Upper lobe of left lung (tissue), 6 donors: ENCODE data around the gene WLS. TPM values are rescaled to one million over a fixed set of nuclear protein-coding genes. Genes with fewer than 3 reads are reported as not detected.

Experiments used
- ATAC-seq, 2 donors: fragments of 200-7000 bp; cut with Tn5 transposase; one replicate each; pipeline ENCODE4 v1.9.1; 2022; ENCODE audit warnings: mild to moderate bottlenecking in 2 of 2, moderate library complexity in 2 of 2; ENCODE audit not compliant: low FRiP score in 2 of 2
- DNase-seq, 2 donors: peaks; one replicate each; pipeline ENCODE4 v3.0.0-alpha.2; 2019 to 2020
- H3K27ac ChIP-seq, 4 donors: fragments of 200-600 bp; sonication (generic); one replicate each; pipeline ENCODE4 v1.5.1; 2016 to 2019
- H3K27me3 ChIP-seq, 4 donors: fragments of 200-600 bp; sonication (generic); one replicate each; pipeline ENCODE4 v1.5.1; 2017 to 2019
- H3K36me3 ChIP-seq, 4 donors: fragments of 200-600 bp; sonication (generic); one replicate each; pipeline ENCODE4 v1.5.1; 2016 to 2019
- H3K4me1 ChIP-seq, 4 donors: fragments of 200-600 bp; sonication (generic); one replicate each; pipeline ENCODE4 v1.5.1; 2018 to 2019
- H3K4me3 ChIP-seq, 4 donors: fragments of 200-600 bp; sonication (generic); one replicate each; pipeline ENCODE4 v1.5.1; 2017 to 2019; ENCODE audit warnings: mild to moderate bottlenecking in 2 of 4, moderate library complexity in 1 of 4
- H3K9me3 ChIP-seq, 4 donors: fragments of 200-600 bp; sonication (generic); one replicate each; pipeline ENCODE4 v1.5.1; 2018 to 2019
- EP300 ChIP-seq, 4 donors: sonication (generic); formaldehyde crosslinking; IDR thresholded peaks; one replicate each; pipeline ENCODE4 v1.5.1; 2017; ENCODE audit warnings: antibody characterized with exemption in 4 of 4, control low read depth in 2 of 4
- POLR2A ChIP-seq, 4 donors: fragments of 450-650 bp; IDR thresholded peaks; one replicate each; pipeline ENCODE4 v1.5.1; 2016 to 2017; ENCODE audit warnings: antibody characterized with exemption in 4 of 4, mild to moderate bottlenecking in 2 of 4
- POLR2AphosphoS5 ChIP-seq, 2 donors: sonication (generic); formaldehyde crosslinking; IDR thresholded peaks; one replicate each; pipeline ENCODE4 v1.5.1; 2017; ENCODE audit warnings: antibody characterized with exemption in 2 of 2
- WGBS, 2 donors: methylation state at CpG; one replicate each; pipeline ENCODE4 v1.1.5; 2017 to 2018; 5-methylcytosine and 5-hydroxymethylcytosine counted together
- total RNA-seq, 6 donors: library from RNA; depleted of rRNA in 4 of 6; stranded (reverse); fragments of >200 nt in 4 of 6; gene quantifications; one replicate each; pipeline versions ENCODE4 v1.1.0 to v1.2.1, GENCODE V29; 2016 to 2021
- TF ChIP-seq, protein P1 (sequence below), 6 experiments: fragments of 450-650 bp in 4 of 6; fragments of 200-600 bp in 2 of 6; sonication (generic) in 2 of 6; IDR thresholded peaks; one replicate each; pipeline ENCODE4 v1.5.1; 2016 to 2019; ENCODE audit warnings: antibody characterized with exemption in 6 of 6
- donor health status: DM: no; HTN: no; CAD: no; lungs with moderate emphysema.
- donor health status: DM: no; HTN: yes; CAD: no; lungs with severe emphysema.

Gene WLS
- total RNA-seq, 6 donors from 2014 or later: 33.5 to 113 (median 61.3) TPM

DNA sequence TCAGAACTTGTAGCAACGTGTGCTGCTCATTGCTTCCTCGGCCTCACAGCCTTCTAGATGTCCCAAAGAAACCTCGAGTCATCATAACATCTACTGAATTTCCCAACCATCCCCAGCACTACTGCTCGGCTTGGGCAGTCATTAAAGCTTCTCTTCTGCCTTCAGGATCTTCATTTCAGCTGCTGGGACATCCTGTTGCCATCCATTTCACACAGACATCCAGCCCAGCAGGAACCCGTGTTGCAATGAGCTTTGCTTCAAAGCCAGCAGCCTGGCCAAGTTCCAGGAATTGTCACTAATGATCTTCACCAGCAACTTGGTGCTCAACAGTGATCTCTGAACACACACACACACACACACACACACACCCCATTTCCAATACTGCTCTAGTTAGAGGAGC, 18.5 kb downstream of the WLS start:
- Histone ChIP-seq H3K27ac (peak overlapping the region; percentile 6 to 50 (median 24)), H3K4me1 (peaks cover 0 to 27% (median 15%) of the 10 kb centered on the region in 4 donors)
- WGBS, 2 donors: 51 to 53% methylated on average over 5 of the region's 5 CpGs

DNA sequence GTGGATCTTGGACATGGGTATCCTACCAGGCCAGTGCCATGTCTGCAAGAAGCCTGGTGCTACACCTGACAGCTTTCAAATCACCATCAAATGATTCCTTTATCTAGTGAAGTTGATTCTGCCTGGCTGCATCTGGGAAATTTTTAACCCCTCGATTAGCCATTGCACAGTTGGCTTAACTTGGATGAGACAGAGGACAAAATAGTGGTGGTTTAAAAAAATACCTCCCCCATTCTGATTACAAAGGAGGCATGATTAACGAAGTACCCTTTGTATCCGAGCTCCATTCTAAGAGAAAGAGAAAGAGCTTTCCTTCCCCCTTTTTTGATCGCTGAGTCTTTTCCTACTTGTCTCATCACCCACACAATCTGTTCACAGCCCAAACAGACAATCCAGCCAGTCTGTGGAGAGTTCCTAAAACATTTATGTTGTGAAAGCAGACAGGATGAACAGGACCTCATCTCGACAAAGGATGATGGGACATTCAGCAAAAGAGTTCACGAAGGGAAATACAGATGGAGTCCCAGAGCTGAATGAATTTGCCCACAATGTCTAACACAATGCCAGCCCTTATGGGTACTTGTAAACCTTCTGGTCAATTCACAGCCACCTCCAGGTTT, 20.5 kb downstream of the WLS start:
- no peaks in the 10 kb centered on the region for H3K36me3 ChIP-seq
- H3K4me1 ChIP-seq: peaks cover 0 to 29% (median 16%) of the 10 kb centered on the region in 4 donors
- no peaks in the 10 kb centered on the region for H3K9me3 ChIP-seq
- 90 to 91% methylated on average over 6 of the region's 6 CpGs for WGBS, 2 donors
- H3K4me3 ChIP-seq: no peak overlapping the region
- no peak overlapping the region for H3K27ac ChIP-seq
- no peak for ATAC-seq
- DNase-seq: no peak
- TF ChIP-seq POLR2AphosphoS5 (IDR thresholded peaks at IDR 0.05) (no peak), POLR2A (IDR thresholded peaks at IDR 0.05) (no peak), EP300 (IDR thresholded peaks at IDR 0.05) (no peak)
- TF ChIP-seq, protein P1, sequence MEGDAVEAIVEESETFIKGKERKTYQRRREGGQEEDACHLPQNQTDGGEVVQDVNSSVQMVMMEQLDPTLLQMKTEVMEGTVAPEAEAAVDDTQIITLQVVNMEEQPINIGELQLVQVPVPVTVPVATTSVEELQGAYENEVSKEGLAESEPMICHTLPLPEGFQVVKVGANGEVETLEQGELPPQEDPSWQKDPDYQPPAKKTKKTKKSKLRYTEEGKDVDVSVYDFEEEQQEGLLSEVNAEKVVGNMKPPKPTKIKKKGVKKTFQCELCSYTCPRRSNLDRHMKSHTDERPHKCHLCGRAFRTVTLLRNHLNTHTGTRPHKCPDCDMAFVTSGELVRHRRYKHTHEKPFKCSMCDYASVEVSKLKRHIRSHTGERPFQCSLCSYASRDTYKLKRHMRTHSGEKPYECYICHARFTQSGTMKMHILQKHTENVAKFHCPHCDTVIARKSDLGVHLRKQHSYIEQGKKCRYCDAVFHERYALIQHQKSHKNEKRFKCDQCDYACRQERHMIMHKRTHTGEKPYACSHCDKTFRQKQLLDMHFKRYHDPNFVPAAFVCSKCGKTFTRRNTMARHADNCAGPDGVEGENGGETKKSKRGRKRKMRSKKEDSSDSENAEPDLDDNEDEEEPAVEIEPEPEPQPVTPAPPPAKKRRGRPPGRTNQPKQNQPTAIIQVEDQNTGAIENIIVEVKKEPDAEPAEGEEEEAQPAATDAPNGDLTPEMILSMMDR (IDR thresholded peaks at IDR 0.05): no peak
- H3K27me3 ChIP-seq: no peaks in the 10 kb centered on the region

More for the DNA sequence above, 18.5 kb downstream of the WLS start:
- no peaks in the 10 kb centered on the region for H3K9me3 ChIP-seq
- no peak overlapping the region for H3K4me3 ChIP-seq
- TF ChIP-seq POLR2AphosphoS5 (IDR thresholded peaks at IDR 0.05) (peak; percentile 31 to 49), POLR2A (IDR thresholded peaks at IDR 0.05) (no peak)
- TF ChIP-seq, protein P1 (IDR thresholded peaks at IDR 0.05): no peak
- no peaks in the 10 kb centered on the region for H3K36me3 ChIP-seq
- no peaks in the 10 kb centered on the region for H3K27me3 ChIP-seq
- DNase-seq (peak in 1 of 2 donors; percentile 42), ATAC-seq (peak in 1 of 2 donors; percentile 78)

DNA sequence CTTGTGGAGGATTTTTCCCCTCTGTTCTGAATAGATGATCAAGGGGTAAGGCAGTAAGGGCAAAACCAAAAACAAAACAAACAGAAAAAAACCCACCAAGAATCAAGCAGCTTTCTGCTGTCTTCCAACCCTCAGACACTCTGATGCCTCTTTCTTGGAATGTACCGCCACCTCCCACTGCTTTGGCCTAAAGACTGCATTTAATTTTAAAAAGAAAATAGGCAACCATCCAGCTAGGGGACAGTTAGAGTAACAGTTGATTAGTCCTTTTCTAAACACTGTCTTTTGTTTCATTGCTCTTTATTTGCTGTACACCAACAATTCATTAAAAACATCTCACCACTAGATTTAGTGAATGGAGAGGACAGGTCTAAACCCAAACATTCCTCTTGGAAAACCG, 21.5 kb downstream of the WLS start:
- no peaks in the 10 kb centered on the region for H3K27me3 ChIP-seq
- H3K9me3 ChIP-seq: no peaks in the 10 kb centered on the region
- peaks cover 0 to 29% (median 18%) of the 10 kb centered on the region in 4 donors for H3K4me1 ChIP-seq
- H3K36me3 ChIP-seq: no peaks in the 10 kb centered on the region
- TF ChIP-seq, protein P1 (IDR thresholded peaks at IDR 0.05): no peak
- TF ChIP-seq POLR2AphosphoS5 (IDR thresholded peaks at IDR 0.05): no peak
- no peak for TF ChIP-seq POLR2A (IDR thresholded peaks at IDR 0.05)
- no peak for TF ChIP-seq EP300 (IDR thresholded peaks at IDR 0.05)
- H3K27ac ChIP-seq: no peak overlapping the region
- ATAC-seq: no peak
- no peak overlapping the region for H3K4me3 ChIP-seq
- DNase-seq: no peak
- WGBS, 2 donors: 78 to 84% methylated on average over 2 of the region's 2 CpGs

DNA sequence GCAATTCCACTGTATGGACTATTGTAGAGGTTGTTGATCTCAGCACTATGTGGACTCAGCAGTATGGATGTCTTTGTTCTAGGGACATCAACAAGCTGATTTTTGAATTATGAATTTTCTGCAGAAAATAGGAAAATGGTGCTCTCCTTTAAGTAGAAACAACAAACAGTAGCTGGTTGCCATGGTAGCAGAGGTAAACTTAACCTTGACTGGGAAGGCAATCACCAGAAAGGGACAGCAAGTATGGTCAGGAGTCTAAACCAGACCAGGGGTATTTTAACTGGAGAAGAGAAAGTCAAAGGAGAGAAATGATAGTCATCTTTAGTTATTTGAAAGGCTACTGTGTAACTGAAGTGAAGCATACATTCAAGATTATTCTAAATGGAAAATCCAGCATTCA, 22.3 kb downstream of the WLS start:
- ATAC-seq: no peak
- no peak overlapping the region for H3K27ac ChIP-seq
- H3K4me1 ChIP-seq: peaks cover 3 to 29% (median 19%) of the 10 kb centered on the region in 4 donors

DNA sequence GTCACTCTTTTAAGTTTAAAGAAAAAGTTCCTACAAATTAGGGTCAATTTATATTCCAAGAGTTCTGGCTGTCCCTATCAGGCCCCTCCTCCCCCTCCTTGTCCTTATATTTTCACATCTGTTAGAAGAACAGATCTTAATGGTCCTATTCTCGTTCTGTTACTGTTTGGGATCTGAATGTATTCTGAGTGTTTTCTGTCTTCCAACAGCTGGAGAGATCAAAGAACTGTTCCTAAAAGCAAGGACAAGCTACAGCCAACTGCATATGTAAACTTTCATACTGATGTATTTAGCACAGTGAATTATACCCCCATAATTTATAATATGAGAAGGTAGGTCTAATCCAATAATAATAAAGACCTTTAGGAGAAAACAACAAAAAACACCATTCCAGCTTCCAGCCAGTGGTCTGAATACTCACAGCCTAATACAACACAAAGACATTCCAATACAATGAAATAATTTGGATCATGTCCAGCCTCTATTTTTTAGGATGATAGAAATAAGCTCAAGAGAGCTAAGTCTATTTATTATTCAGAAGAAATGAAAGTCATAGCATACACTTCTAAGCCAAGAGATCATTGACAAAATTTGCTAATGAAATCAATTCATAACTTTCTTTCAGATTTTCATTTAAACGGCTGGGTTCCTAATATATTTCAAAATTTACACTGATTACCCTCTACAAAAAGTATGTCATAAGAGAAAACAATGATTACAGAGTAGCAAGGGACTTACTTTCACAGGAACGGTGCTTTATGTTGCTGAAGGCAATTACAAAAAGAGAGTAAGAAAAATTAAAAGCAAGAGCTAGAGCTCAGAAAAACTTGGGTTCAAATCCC, 25.3 kb downstream of the WLS start:
- no peaks in the 10 kb centered on the region for H3K27me3 ChIP-seq
- WGBS, 2 donors: 46 to 52% methylated on average over 3 of the region's 3 CpGs
- H3K36me3 ChIP-seq: no peaks in the 10 kb centered on the region
- DNase-seq (no peak), ATAC-seq (peak in 1 of 2 donors; percentile 21)
- no peaks in the 10 kb centered on the region for H3K9me3 ChIP-seq
- TF ChIP-seq POLR2A (IDR thresholded peaks at IDR 0.05): no peak
- no peak for TF ChIP-seq EP300 (IDR thresholded peaks at IDR 0.05)
- no peak for TF ChIP-seq POLR2AphosphoS5 (IDR thresholded peaks at IDR 0.05)
- TF ChIP-seq, protein P1 (IDR thresholded peaks at IDR 0.05): no peak
- H3K4me3 ChIP-seq: no peak overlapping the region
- H3K27ac ChIP-seq: no peak overlapping the region
- H3K4me1 ChIP-seq: peaks cover 11 to 13% (median 12%) of the 10 kb centered on the region in 4 donors

More for the DNA sequence above, 22.3 kb downstream of the WLS start:
- H3K36me3 ChIP-seq: no peaks in the 10 kb centered on the region
- H3K27me3 ChIP-seq: no peaks in the 10 kb centered on the region
- H3K4me3 ChIP-seq: no peak overlapping the region
- no peak for DNase-seq
- TF ChIP-seq POLR2AphosphoS5 (IDR thresholded peaks at IDR 0.05) (no peak), POLR2A (IDR thresholded peaks at IDR 0.05) (no peak), EP300 (IDR thresholded peaks at IDR 0.05) (no peak)
- H3K9me3 ChIP-seq: no peaks in the 10 kb centered on the region
